Measurements from ENCODE around the gene ANGPTL2.

DNA sequence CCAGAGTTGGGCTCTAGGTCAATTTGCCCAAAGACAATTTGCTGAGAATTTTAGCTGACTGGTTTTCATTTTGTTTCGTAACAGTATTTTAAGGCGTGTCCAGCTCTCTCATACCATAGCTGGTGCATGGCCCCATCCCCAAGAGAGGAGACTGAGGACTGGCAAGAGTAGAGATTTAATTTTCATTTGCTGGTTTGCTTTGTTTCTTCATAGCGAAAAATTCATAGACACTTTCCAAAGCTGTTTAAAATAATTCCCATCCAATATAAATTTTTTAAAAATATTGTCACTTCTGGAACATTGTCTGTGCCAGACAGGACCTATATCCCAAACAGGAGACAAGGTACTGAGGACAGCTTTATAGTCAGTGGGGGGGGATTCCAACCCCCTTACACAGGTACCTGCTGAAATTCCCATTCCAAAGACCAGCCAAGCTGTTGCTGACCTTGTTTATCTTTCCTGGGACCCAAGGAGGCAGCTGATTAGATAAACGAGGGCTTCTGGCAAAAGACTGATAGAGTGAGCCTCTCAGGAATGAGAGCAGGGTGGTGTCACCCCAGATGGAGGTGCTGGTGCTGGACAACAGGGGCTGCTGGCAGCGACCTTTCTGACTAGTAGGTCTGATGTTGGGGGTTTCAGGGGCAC lies 6.8 kb upstream of the ANGPTL2 start:
- no peak for TF ChIP-seq POLR2AphosphoS5 (IDR thresholded peaks at IDR 0.05; ENCODE audit: low read depth, low read length)
- TF ChIP-seq TAF1 (IDR thresholded peaks at IDR 0.05; ENCODE audit: borderline replicate concordance, low read depth, low read length) = no peak
- TF ChIP-seq POLR2A (IDR thresholded peaks at IDR 0.05; ENCODE audit: low read depth, low read length) = no peak

Data from GM12892 (cell line).